Fibroblast of peridontal ligament (primary cell): ENCODE measurements around the gene HACD1.
"Not testable (repeated sequence)": the region's sequence is repeated elsewhere in the genome, so short reads cannot be mapped to it uniquely, and the experiment has no call there.

Source experiments
- DNase-seq: peaks from one replicate; pipeline ENCODE4 v3.0.0-alpha.2; 2010; ENCODE audit errors: extremely low read depth

Gene HACD1

DNA sequence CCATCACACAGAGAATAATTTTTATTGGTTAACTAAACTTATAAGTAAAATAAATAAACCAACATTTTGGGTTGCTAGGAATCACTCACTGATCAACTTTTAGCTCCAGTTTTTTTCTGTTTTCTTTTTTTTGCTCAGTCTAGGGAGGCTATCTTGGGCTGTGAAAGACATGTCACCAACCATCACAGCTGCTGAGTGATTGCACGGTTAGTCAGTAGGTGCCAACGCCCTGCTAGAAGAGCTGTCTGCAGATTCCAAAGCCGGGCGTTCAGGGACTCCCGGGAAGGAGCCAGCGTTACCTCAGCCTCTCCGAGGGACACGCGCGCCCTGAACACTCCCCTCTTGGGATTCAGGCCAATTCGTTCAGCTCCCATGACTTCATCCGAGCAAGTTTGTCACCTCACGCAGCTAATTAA lies 26.2 kb upstream of the HACD1 start:
- no peak for DNase-seq

- DNase-seq = no peak
Observed at GRCh38 chr10:17640331-17640816, 23.2 kb upstream of the HACD1 start.

DNA sequence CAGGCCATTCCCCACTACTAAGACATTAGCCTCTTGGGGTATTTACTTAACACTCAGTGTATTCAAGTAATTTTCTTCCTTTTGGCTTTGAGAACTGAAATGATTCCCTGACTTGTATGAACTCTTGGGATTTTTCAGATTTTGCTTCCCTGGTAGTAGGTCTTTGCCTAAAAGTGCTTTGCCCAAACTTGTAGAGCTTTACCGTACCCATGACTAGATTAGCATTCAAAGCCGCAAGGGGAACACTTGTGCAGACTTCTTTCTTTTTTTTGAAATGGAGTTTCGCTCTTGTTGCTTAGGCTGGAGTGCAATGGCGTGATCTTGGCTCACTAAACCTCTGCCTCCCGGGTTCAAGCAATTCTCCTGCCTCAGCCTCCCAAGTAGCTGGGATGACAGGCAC lies 20.7 kb upstream of the HACD1 start:
- no peak for DNase-seq

GRCh38 chr10:17633353-17633752 lies 16.2 kb upstream of the HACD1 start:
- DNase-seq = no peak

DNA sequence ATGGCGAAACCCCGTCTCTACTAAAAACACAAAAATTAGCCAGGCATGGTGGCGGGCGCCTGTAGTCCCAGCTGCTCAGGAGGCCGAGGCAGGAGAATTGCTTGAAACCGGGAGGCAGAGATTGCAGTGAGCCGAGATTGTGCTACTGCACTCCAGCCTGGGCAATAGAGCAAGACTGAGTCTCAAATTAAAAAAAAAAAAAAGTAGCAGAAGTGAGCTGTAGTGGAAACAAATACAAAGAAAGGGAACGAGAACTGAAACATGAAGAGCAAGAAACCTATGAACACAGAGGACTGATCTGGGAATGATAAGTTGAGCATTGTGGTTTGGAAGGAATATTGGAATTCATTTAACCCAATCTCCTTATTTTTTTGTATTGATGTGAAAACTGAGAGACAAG lies 15.4 kb upstream of the HACD1 start:
- DNase-seq = not testable (repeated sequence)

- no peak for DNase-seq
Observed at GRCh38 chr10:17626656-17627055, 9.5 kb upstream of the HACD1 start.

GRCh38 chr10:17624996-17625395 lies 7.8 kb upstream of the HACD1 start:
- no peak for DNase-seq

- peak; percentile 33 for DNase-seq
Observed at GRCh38 chr10:17622061-17622460, 4.9 kb upstream of the HACD1 start.

DNA sequence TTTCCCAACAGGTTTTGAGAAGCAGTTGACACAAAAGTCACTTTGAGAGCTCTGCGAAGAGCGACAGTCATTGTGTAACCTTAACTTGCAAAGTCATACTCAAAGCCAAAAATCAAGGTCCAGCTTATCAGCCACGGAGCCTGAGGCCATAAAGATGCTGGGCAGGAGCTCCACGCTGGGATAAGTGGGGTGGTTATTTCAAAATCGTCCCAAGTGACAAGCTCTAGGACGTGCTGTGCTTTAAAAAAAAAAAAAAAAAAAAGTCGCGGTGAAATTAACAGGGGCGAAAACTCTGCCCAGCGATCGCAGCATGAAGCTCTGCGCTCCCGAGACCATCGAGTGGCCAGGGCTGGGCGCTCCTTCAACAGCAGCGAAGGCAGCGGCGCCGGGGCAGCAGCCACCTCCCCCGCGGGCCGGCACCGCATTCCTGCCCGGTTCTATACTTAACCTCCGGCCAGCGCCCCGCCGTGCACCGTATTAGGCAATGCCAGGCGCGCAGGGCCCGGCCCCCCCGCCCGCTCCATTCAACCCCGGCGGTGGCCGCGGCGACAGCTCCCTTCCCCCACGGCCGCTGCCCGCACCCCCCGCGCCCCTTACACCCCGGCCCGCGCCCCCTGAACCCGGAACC lies 657 bp downstream of the HACD1 start:
- peak; percentile 42 for DNase-seq

GRCh38 chr10:17609523-17610079 lies 7.6 kb downstream of the HACD1 start:
- DNase-seq = no peak

- DNase-seq = peak; percentile 83
Observed at GRCh38 chr10:17607603-17608332, 9.4 kb downstream of the HACD1 start.

DNA sequence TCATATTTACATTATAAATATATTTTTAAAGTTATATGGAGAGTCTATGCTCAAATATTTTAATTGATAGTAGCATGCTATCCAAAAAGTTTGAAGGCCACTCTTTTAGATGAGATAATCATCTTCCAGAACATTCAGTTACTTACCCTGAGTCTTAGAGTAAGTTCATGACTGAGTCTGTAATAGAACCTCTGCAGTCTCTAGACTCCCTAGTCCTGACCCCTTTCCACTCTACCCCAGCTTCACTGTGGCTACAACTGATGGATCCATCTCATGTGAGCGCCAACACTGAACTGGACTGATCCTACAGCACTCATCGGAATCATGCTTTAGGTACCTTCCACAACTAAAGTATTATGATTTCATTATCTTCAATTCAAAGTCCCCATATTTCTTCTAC lies 10.1 kb downstream of the HACD1 start:
- no peak for DNase-seq

- DNase-seq = no peak
Observed at GRCh38 chr10:17606547-17607040, 10.6 kb downstream of the HACD1 start.

DNA sequence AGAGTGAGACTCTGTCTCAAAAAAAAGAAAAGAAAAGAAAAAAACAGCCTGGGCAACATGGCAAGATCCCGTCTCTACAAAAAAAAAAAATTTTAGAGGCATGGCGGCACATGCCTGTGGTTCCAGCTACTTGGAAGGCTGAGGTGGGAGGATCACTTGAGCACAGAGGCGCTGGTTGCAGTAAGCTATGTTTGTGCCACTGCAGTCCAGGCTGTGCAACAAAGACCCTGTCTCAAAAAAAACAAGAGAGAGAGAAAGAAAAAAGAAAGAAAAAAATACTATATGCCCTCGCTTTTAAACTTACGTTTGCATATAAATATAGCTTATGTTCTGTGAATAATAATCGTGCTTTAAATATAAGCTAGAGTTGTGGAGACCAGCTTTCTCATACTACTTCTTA lies 11.2 kb downstream of the HACD1 start:
- no peak for DNase-seq

GRCh38 chr10:17599089-17599488 lies 18.1 kb downstream of the HACD1 start:
- DNase-seq = peak; percentile 45

DNA sequence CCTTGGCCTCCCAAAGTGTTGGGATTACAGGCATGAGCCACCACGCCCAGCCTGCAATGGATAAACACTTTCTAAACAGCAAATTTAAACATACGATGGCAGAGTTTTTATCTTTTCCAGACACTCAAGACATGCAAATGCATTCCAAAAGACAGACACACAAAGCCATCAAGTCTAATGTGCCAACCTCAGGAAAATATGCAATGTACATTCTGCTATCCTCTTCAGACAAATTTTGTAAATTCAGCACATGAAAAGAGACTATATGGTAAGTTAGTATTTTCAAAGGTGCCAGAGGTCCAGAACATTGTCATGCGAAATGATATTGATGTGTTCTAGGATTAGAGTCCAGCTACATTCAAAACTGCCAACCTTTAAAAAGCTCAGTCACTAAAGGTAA lies 19.8 kb downstream of the HACD1 start:
- DNase-seq = no peak

DNA sequence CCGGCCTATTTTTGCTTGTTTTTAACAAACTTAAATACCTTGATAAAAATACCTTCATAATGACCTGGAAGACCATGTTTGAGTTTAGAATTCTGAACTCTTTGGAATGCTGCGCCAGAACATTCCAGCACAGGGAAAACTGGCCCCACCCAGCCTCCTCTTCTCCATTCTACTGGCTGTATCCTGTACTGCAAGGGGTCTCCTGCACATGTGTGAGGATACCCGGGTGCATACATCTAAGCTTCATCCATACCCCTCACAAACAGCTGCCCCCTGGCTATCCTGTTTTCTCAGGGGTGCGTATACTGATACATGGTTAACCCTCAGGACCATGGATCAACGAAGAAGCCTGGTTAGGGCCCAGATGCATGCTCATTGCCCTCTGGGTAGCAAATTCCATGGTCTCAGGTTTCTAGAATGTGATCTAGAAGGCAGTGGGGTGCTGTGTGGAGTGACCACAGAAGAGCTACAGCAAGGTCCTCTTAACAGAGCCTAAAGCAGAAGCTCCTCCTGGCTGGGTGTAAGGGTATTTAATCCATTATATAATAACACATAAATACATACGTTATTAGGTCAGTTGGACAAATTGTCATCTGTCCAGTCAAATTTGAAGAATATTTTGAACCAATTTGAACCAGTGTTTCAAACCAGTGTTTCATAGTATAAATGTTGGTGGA lies 26.1 kb downstream of the HACD1 start:
- no peak for DNase-seq

GRCh38 chr10:17589316-17589715 lies 27.9 kb downstream of the HACD1 start:
- DNase-seq = not testable (repeated sequence)

- DNase-seq = no peak
Observed at GRCh38 chr10:17588420-17588819, 28.8 kb downstream of the HACD1 start.

- DNase-seq = not testable (repeated sequence)
Observed at GRCh38 chr10:17587321-17587720, 29.9 kb downstream of the HACD1 start.

DNA sequence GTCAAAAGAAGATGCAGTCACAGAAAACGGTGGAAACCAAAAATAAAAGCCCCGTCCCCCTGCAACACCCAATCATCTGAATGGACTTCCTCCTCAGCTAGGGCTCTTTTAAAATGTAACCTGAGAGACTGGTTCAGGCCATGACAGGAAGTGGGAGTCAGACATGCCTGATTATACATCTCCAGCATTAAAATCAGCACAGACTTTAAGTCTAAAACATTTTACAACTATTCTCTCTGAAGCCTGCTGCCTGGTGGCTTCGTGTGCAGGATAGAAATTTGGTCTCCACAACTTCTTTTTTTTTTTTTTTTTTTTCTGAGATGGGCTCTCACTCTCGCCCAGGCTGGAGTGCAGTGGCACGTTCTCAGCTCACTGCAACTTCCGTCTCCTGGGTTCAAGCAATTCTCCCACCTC lies 30.3 kb downstream of the HACD1 start:
- DNase-seq = peak; percentile 22

- no peak for DNase-seq
Observed at GRCh38 chr10:17585016-17585415, 32.2 kb downstream of the HACD1 start.
